CD14-positive monocyte (primary cell): ENCODE results near the gene PRDM13. TPM values are rescaled to one million over a fixed set of nuclear protein-coding genes. Genes with fewer than 3 reads are reported as not detected.

Experiments used
- DNase-seq, 3 donors: peaks; one replicate each; pipeline ENCODE4 v3.0.0-alpha.2; 2011 to 2022
- H2AFZ ChIP-seq: 2 replicates; pipeline ENCODE4 v1.6.0; 2012; ENCODE audit warnings: mild to moderate bottlenecking, low read depth, low read length, inconsistent platforms; ENCODE audit not compliant: insufficient read depth, poor library complexity, severe bottlenecking
- H3K27ac ChIP-seq, 2 donors: 1 replicate in 1 of 2; 2 replicates in 1 of 2; pipeline ENCODE4 v1.5.1; 2012 to 2013; ENCODE audit warnings: low read length in 2 of 2, control low read depth in 1 of 2, inconsistent platforms in 1 of 2, low read depth in 1 of 2, mild to moderate bottlenecking in 1 of 2
- H3K27me3 ChIP-seq, 2 donors: one replicate each; pipeline versions ENCODE4 v1.6.0 to v1.6.1; 2011 to 2013; ENCODE audit warnings: low read length in 2 of 2; ENCODE audit not compliant: control insufficient read depth in 2 of 2, insufficient read depth in 2 of 2
- H3K36me3 ChIP-seq, 2 donors: replicated peaks in 1 of 2; 1 replicate in 1 of 2; 2 replicates in 1 of 2; pipeline versions ENCODE4 v1.5.1 to v1.6.1; 2012 to 2013; ENCODE audit warnings: low read length in 2 of 2, control low read depth in 1 of 2, inconsistent platforms in 1 of 2, mild to moderate bottlenecking in 1 of 2; ENCODE audit not compliant: insufficient read depth in 2 of 2, control insufficient read depth in 1 of 2
- H3K4me1 ChIP-seq, 2 donors: 1 replicate in 1 of 2; 2 replicates in 1 of 2; pipeline versions ENCODE4 v1.5.1 to v1.6.1; 2012 to 2013; ENCODE audit warnings: low read length in 2 of 2, control low read depth in 1 of 2, inconsistent platforms in 1 of 2, mild to moderate bottlenecking in 1 of 2, moderate library complexity in 1 of 2; ENCODE audit not compliant: insufficient read depth in 2 of 2, control insufficient read depth in 1 of 2
- H3K4me2 ChIP-seq: replicated peaks from 2 replicates; pipeline ENCODE3; 2012; ENCODE audit warnings: low read length, moderate library complexity, mild to moderate bottlenecking; ENCODE audit not compliant: poor library complexity, severe bottlenecking; ENCODE audit errors: extremely low read depth
- H3K4me3 ChIP-seq, 3 experiments: fragments of 200-600 bp in 1 of 3; sonication (generic) in 1 of 3; replicated peaks in 1 of 3; 1 replicate in 2 of 3; 2 replicates in 1 of 3; pipeline ENCODE4 v1.5.1; 2011 to 2013; ENCODE audit warnings: low read length in 3 of 3, mild to moderate bottlenecking in 3 of 3, control low read depth in 2 of 3, low read depth in 2 of 3, inconsistent platforms in 1 of 3, moderate library complexity in 1 of 3
- H3K79me2 ChIP-seq: 2 replicates; pipeline ENCODE4 v1.6.0; 2012; ENCODE audit warnings: mild to moderate bottlenecking, control low read depth, inconsistent platforms, low read length, moderate library complexity; ENCODE audit not compliant: insufficient read depth
- H3K9ac ChIP-seq: 2 replicates; pipeline ENCODE4 v1.6.0; 2017; ENCODE audit warnings: low read length, mild to moderate bottlenecking; ENCODE audit not compliant: insufficient read depth, poor library complexity, severe bottlenecking
- H3K9me3 ChIP-seq, 2 donors: replicated peaks in 1 of 2; 1 replicate in 1 of 2; 2 replicates in 1 of 2; pipeline versions ENCODE4 v1.5.1 to v1.6.1; 2012 to 2013; ENCODE audit warnings: low read length in 2 of 2, control low read depth in 1 of 2; ENCODE audit not compliant: control insufficient read depth in 1 of 2, insufficient read depth in 1 of 2
- H4K20me1 ChIP-seq: 2 replicates; pipeline ENCODE4 v1.6.0; 2012; ENCODE audit warnings: mild to moderate bottlenecking, low read length, control low read depth, moderate library complexity; ENCODE audit not compliant: insufficient read depth
- H3K27ac Mint-ChIP-seq, 7 donors: one replicate each; pipeline ENCODE4 v1.8.0; 2020; ENCODE audit warnings: mild to moderate bottlenecking in 7 of 7, mixed read lengths in 7 of 7, moderate library complexity in 6 of 7, inconsistent platforms in 2 of 7
- H3K27me3 Mint-ChIP-seq, 3 donors: one replicate each; pipeline ENCODE4 v1.8.0; 2021 to 2022; ENCODE audit warnings: low read depth in 3 of 3, mild to moderate bottlenecking in 3 of 3, mixed read lengths in 3 of 3, moderate library complexity in 3 of 3, inconsistent platforms in 1 of 3
- H3K36me3 Mint-ChIP-seq, 2 donors: one replicate each; pipeline ENCODE4 v1.8.0; 2020; ENCODE audit warnings: mixed read lengths in 2 of 2, inconsistent platforms in 1 of 2, mild to moderate bottlenecking in 1 of 2
- H3K4me1 Mint-ChIP-seq: one replicate; pipeline ENCODE4 v1.8.0; 2020; ENCODE audit warnings: mild to moderate bottlenecking, mixed read lengths
- H3K4me3 Mint-ChIP-seq, 2 donors: one replicate each; pipeline ENCODE4 v1.8.0; 2020; ENCODE audit warnings: mild to moderate bottlenecking in 2 of 2, mixed read lengths in 2 of 2, moderate library complexity in 1 of 2
- H3K9me3 Mint-ChIP-seq, 7 donors: one replicate each; pipeline ENCODE4 v1.8.0; 2020 to 2022; ENCODE audit warnings: mixed read lengths in 7 of 7, mild to moderate bottlenecking in 6 of 7, moderate library complexity in 6 of 7, inconsistent platforms in 2 of 7
- CTCF ChIP-seq: fragments of 200-600 bp; IDR thresholded peaks from one replicate; pipeline ENCODE4 v1.8.0; 2022; ENCODE audit warnings: antibody characterized with exemption, mild to moderate bottlenecking
- WGBS: methylation state at CpG from one replicate; pipeline ENCODE4 v1.1.5; 2013; ENCODE audit warnings: missing lambda C conversion rate; ENCODE audit not compliant: insufficient coverage; 5-methylcytosine and 5-hydroxymethylcytosine counted together
- intact Hi-C, 2 donors: fragments of 100-400 bp; cut with micrococcal nuclease; formaldehyde crosslinking; loops; one replicate each; pipeline versions ENCODE4 v1.15.0 to v1.15.1; 2023
- polyA plus RNA-seq, 3 donors: library from polyadenylated mRNA; depleted of rRNA in 1 of 3; unstranded in 2 of 3; stranded (reverse) in 1 of 3; fragments of 300-500 nt in 2 of 3; fragments of >200 nt in 1 of 3; fragmentation: Illumina TruSeq in 2 of 3; gene quantifications; 1 replicate in 2 of 3; 2 replicates in 1 of 3; pipeline ENCODE4 v1.2.3, GENCODE V29; 2012 to 2021

Gene PRDM13
- polyA plus RNA-seq, 3 donors = not detected

- TF ChIP-seq CTCF = no peak
- Histone ChIP-seq H3K27ac (no peak overlapping the region), H3K79me2 (no peaks in the 10 kb centered on the region), H3K4me3 (peak overlapping the region; percentile 10 to 67 (median 13)), H3K9me3 (peaks cover 6 to 31% of the 10 kb centered on the region in 2 donors), H4K20me1 (no peaks in the 10 kb centered on the region), H2AFZ (peak overlapping the region; percentile 60), H3K9ac (no peak overlapping the region), H3K27me3 (peaks cover 98 to 100% of the 10 kb centered on the region in 2 donors), H3K36me3 (no peaks in the 10 kb centered on the region), H3K4me2 (peak overlapping the region; percentile 79), H3K4me1 (peaks cover 23 to 24% of the 10 kb centered on the region in 2 donors)
- Mint-ChIP-seq H3K27me3 (peaks cover 95 to 100% (median 97%) of the 10 kb centered on the region in 3 donors), H3K4me3 (peak overlapping the region; percentile 75 to 91), H3K36me3 (peaks cover 6 to 17% of the 10 kb centered on the region in 2 donors), H3K27ac (no peak overlapping the region), H3K9me3 (peaks cover 0 to 50% (median 27%) of the 10 kb centered on the region in 7 donors), H3K4me1 (peaks cover 36% of the 10 kb centered on the region)
- peak in 1 of 3 donors; percentile 39 for DNase-seq
- WGBS = 4% methylated on average over 54 of the region's 54 CpGs
- intact Hi-C loops = no loop called here
Measured at GRCh38 chr6:99602520-99603420, 3.9 kb upstream of the PRDM13 start.

GRCh38 chr6:99603421-99604165, 3.0 kb upstream of the PRDM13 start:
- no peak for DNase-seq
- under 1% methylated on average over 44 of the region's 55 CpGs for WGBS
- Histone ChIP-seq H3K4me1 (peaks cover 23 to 24% of the 10 kb centered on the region in 2 donors), H3K9me3 (peaks cover 10 to 39% of the 10 kb centered on the region in 2 donors), H4K20me1 (no peaks in the 10 kb centered on the region), H3K9ac (no peak overlapping the region), H3K27me3 (peaks cover 98 to 100% of the 10 kb centered on the region in 2 donors), H3K27ac (no peak overlapping the region), H2AFZ (peak overlapping the region; percentile 60), H3K36me3 (no peaks in the 10 kb centered on the region), H3K79me2 (no peaks in the 10 kb centered on the region), H3K4me2 (peak overlapping the region; percentile 79), H3K4me3 (peak overlapping the region; percentile 13 to 67 (median 30))
- Mint-ChIP-seq H3K9me3 (peaks cover 0 to 54% (median 27%) of the 10 kb centered on the region in 7 donors), H3K4me1 (peaks cover 34% of the 10 kb centered on the region), H3K36me3 (peaks cover 10 to 17% of the 10 kb centered on the region in 2 donors), H3K27ac (no peak overlapping the region), H3K27me3 (peaks cover 95 to 100% (median 97%) of the 10 kb centered on the region in 3 donors), H3K4me3 (peak overlapping the region; percentile 77 to 89)
- intact Hi-C loops = no loop called here
- TF ChIP-seq CTCF = no peak
